A673 (cell line): ENCODE measurements around the gene ST13.

Experiments
- CTCF ChIP-seq: fragments of 300-800, 200-600 bp; sonication (generic); conservative IDR thresholded peaks from 2 replicates; pipeline ENCODE4 v1.5.1; 2017; ENCODE audit warnings: low read depth, mild to moderate bottlenecking, antibody characterized with exemption, low read length, moderate library complexity, mixed read lengths
- EZH2 ChIP-seq: fragments of 200-600 bp; sonication (generic); IDR thresholded peaks from 2 replicates; pipeline ENCODE4 v1.6.1; 2017; ENCODE audit warnings: borderline replicate concordance, low read depth, mild to moderate bottlenecking, mixed read lengths, antibody characterized with exemption, low read length; ENCODE audit not compliant: poor library complexity, severe bottlenecking

GRCh38 chr22:40805239-40805638 is 51.2 kb downstream of the ST13 start:
- no peak for TF ChIP-seq EZH2
- TF ChIP-seq CTCF: no peak
